GM12872 (cell line): ENCODE measurements around the gene TAS2R60.

Source experiments
- TF ChIP-seq, protein P1 (sequence below): IDR thresholded peaks from 3 replicates; pipeline ENCODE4 v1.5.1; 2011; ENCODE audit warnings: low read depth, mild to moderate bottlenecking, low read length, moderate library complexity; ENCODE audit not compliant: insufficient read depth

TAS2R60 gene

DNA sequence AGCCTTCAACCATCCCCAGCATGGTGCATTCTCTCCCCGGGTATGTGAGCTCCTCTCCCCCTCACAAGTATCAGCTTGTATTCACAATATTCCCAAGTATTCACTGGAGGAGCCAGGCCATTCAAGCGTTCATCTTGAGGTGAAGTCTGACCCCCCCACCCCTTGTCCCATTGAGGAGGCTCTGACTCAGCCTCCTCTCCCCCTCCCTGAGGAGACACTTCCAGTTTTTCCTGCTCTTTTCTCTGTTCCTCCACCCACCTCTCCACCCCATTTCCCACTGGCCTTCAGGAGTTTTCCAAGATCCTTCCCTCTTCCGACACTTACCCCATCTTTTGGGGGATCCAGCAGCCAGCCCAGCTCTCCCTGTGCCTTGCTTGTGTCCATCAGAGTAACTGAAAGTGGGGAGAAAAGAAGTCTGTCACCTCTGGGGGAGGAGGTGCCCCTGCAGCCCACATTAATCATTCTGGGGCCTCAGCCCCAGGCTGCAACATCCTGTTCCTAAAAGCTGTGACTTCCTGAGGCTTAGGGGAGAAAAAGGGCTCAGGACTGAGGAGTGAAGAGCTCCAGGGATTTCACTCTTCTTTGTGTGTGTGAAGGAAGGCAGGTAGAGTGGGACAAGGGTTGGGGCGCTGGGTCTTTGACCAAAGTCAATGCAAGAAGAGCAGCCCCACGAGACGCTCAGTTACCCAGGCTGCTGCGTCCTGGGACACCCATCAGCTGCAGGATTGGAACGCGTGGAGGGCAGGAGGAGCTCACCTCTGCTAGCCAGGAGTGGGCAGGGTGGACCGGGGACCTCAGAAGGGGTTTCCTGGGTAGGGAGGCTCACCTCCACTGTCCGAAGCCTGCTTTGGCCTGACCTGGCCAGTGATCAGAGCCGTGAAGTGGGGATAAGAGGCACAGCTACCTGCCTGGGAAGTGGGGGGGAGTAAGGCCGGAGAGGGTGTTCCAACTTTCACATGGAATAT lies 35.7 kb upstream of the TAS2R60 start:
- TF ChIP-seq, protein P1, sequence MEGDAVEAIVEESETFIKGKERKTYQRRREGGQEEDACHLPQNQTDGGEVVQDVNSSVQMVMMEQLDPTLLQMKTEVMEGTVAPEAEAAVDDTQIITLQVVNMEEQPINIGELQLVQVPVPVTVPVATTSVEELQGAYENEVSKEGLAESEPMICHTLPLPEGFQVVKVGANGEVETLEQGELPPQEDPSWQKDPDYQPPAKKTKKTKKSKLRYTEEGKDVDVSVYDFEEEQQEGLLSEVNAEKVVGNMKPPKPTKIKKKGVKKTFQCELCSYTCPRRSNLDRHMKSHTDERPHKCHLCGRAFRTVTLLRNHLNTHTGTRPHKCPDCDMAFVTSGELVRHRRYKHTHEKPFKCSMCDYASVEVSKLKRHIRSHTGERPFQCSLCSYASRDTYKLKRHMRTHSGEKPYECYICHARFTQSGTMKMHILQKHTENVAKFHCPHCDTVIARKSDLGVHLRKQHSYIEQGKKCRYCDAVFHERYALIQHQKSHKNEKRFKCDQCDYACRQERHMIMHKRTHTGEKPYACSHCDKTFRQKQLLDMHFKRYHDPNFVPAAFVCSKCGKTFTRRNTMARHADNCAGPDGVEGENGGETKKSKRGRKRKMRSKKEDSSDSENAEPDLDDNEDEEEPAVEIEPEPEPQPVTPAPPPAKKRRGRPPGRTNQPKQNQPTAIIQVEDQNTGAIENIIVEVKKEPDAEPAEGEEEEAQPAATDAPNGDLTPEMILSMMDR, result no peak

DNA sequence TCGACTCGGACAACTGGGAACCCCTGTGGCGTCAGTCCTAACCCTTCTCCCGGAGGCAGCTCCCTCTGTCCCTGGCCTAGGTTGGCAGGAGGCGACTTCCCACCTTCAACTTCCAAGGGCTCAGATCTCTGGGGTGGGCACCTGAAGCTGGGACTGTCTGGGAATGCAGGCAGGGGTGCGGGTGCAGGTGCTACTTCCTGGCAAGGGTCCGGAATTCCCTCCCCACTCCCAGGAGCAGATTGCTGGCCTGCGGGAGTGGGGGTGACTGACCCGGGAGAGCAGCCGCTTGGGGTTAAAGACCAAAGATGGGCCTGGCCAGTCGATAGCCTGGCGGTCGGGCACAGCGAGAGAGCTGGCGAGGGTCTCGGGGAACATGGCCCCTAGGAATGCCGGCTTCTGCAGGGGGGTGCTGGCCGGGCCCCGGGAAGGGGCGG lies 35.0 kb upstream of the TAS2R60 start:
- TF ChIP-seq, protein P1, result no peak

DNA sequence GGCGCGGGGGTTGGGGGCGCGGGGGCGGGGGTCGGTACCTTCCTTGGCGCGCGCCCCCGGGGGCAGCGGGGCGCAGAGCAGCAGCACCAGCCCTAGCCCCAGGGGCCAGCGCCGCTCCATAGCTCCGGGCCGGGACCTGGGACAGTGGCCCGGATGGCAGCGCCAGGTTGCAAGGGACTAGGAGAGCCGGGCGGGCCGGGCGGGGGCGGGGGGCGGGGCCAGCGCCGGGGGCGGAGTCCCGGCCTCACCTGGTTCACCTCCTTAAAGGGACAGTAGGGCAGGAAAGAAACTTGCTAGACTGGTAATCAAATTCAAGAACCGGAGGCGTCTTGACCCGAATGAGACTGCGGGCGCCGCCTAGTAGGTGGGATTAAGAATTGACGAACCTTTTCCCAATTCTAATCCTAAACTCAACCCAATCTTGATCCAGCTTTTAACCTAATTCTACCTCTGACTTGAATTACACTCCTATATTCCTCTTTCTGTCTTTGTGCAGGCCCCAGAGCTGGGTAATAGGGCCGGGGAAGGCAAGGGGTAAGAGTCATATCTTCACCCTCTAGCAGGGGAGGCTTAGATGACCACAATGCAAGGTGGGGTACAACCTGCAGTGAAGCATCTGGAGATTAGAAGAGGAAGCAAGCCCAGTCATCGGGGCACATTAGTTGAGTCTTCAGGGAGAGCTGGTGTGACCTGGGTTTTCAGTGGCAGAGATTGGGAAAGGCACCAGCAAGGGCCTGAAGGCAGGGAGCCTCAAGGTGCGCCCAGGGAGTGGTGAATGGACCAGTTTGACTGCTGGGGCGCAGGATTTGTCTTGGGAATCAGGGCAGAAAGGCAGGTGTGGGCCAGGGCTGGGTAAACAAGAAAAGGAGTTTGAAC lies 34.3 kb upstream of the TAS2R60 start, which contains the start of gene EPHA1:
EPHA1 (minus strand) TSS at position 171 of the 876 bp plus-strand sequence; CDS start at position 120, 51 bp downstream.
- TF ChIP-seq, protein P1, result 0 out of 3 replicates have a peak, but pooled peaks have one; percentile 20

DNA sequence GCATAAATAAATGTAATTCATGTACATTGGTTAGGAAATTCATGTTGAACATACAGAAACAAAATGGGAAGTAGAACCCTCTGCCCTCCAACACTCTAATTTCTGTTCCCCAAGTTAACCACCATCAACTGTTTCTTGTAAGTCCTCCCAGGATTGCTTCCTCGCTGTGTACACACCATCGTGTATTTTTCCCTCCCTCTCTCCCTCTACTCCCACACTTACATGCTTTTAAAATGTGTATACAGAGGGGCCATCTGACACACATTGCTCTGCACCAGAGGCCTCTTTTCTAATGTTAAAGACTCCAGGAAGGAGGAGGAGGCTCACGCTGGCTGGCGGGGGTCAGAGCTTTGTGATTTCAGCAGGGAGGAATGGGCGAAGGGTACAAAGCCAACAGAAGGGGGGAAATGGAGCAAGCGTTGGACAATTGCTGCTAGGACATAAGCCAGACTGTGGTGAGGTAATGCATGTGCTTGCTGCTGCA lies 32.7 kb upstream of the TAS2R60 start:
- TF ChIP-seq, protein P1, result no peak

DNA sequence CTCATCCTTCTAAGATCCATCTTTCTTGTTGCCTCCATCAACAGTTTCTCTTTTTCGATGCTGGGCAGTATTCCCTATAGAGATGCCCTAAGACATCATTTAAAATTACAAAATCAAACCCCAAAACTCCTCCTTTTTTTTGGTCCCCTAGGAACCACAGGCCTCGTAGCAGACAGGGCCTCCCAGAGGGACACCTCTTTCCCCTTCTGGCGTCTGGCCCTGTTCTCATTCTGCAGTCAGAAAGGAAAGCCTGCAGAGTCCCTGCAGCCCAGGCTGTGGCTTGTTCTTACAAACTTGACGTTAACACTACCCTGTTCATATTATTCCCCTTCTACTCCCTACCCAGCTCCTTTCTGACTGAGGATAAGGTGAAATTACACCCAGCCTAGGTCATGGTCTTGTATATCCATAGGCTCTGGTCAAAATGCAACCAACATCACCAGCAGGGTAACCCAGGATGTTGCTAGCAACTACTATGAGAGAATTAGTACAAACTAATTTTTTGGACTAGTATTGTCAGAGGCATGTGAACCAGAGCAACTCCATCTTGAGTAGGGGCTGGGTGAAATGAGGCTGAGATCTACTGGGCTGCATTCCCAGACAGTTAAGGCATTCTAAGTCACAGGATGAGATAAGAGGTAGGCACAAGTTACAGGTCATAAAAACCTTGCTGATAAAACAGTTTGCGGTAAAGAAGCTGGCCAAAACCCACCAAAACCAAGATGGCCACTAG lies 31.1 kb upstream of the TAS2R60 start:
- TF ChIP-seq, protein P1, result no peak

DNA sequence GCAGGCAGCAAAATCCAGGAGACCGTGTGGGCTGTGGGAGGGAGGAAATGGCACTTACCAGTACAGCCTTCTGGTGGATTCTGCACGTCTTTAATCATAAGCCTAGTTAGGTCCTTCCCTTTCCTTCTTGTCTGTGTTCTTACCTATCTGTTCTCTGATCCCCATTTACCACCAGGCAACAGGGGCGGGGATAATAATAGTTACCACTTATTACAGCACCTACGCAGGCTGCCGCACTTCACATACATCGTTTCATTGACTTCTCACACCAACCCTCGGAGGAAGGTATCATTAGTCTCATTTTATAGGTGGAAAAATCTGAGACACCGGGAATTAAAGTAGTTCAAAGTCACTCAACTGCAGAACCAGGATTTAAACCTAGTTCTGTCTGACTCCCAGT lies 30.1 kb upstream of the TAS2R60 start:
- TF ChIP-seq, protein P1, result no peak
